WI38 (cell line): Measurements from ENCODE around the gene HTR5A.

Experiments
- H3K4me3 ChIP-seq: 2 replicates; pipeline ENCODE4 v1.5.1; 2011; ENCODE audit warnings: low read depth, mild to moderate bottlenecking, control low read depth, low read length
- TF ChIP-seq, protein P1 (sequence below): IDR thresholded peaks from 2 replicates; pipeline ENCODE4 v1.5.1; 2012; ENCODE audit warnings: low read depth, mild to moderate bottlenecking, control low read depth, low read length

HTR5A gene

DNA sequence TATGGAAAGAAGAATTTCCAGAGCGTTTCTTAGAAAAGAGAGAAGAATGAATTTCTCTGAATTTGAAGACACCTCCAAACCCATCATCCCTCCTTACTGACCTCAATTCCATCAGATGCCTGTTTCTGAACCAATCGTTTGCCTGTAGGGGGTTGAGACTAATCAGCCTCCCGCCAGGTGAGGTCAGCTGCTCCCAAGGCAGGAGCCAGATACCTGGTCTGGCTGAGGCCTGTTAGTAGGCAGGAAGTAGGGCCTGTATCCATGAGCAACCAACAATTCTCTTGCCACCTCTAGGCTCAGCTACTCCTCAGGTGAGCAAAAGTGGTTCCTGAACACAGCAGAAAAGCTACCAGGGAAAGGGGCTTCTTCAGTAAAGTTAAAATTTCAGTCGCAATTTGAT is 50.3 kb downstream of the HTR5A start:
- TF ChIP-seq, protein P1, sequence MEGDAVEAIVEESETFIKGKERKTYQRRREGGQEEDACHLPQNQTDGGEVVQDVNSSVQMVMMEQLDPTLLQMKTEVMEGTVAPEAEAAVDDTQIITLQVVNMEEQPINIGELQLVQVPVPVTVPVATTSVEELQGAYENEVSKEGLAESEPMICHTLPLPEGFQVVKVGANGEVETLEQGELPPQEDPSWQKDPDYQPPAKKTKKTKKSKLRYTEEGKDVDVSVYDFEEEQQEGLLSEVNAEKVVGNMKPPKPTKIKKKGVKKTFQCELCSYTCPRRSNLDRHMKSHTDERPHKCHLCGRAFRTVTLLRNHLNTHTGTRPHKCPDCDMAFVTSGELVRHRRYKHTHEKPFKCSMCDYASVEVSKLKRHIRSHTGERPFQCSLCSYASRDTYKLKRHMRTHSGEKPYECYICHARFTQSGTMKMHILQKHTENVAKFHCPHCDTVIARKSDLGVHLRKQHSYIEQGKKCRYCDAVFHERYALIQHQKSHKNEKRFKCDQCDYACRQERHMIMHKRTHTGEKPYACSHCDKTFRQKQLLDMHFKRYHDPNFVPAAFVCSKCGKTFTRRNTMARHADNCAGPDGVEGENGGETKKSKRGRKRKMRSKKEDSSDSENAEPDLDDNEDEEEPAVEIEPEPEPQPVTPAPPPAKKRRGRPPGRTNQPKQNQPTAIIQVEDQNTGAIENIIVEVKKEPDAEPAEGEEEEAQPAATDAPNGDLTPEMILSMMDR = no peak
- no peak overlapping the region for H3K4me3 ChIP-seq

DNA sequence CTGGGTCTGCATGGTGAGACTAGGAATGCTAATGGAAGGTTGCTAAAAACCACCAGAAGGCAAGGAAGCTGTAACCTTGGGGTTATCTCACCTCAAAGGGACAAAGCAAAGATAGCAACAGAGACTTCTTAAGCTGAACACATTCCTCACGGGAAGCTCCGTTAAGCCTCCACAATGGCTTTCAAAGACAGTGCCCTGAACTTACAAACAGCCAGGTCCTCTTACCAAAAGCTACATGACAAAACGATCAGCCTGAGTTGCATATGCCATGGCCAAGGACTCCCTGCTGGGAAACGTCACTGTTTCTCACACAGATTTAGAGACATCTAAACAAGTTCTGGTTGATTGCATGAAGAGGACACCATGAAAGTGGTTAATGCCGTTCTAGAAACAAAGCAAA is 52.7 kb downstream of the HTR5A start:
- TF ChIP-seq, protein P1 = no peak
- H3K4me3 ChIP-seq = no peak overlapping the region

DNA sequence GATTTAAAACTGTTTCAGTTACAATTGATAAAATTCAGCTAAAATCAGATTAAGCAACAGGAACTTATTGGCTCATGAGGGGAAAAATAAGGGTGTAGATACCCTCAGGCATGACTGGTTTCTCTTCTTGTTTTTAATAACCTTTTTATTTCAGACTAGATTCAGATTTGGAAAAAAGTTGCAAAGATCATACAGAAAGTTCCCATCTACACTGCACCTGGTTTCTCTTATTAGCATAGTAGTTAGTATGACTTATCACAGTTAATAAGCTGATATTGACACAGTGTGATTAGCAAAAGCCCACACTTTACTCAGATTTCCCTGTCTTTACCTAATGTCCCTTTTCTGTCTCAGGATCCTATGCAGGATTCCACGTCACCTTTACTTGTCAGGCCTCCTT is 53.3 kb downstream of the HTR5A start:
- no peak overlapping the region for H3K4me3 ChIP-seq
- TF ChIP-seq, protein P1 = no peak

DNA sequence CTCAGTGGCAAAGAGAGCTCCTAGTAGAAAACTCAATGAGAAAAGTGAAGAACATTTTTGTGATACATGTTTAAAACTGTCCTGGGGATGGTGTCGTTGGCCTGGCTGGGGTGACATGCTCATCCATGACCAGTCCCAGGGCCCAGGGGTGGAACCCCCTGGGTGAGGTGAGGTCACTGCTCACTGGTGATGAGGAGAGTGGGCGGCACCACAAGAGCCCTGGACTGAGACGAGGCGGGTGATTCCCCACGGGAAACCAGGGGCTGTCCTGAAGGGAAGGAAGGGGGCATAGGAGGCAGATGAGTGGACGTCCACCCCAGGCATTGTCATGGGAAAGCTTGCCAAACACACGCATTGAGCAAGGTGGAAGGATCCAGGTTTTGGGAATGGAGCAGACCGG is 54.6 kb downstream of the HTR5A start:
- TF ChIP-seq, protein P1 = no peak

DNA sequence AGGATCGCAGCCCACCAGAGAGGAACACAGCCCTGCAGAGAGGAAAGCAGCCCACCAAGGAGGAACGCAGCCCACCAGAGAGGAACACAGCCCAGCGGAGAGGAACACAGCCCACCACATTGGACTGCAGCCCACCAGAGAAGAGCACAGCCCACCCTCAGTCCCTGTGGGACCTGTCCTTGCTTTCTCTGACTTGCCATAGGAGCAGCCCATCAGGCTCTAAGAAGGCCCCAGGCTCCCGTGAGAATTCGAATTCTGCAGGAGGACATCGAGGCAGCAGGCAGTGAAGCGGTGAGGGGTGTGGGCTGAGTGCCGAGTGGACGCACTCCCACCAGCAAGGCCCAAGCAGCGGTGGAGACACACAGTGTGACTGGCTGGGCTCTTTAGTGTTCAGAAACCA is 59.1 kb downstream of the HTR5A start:
- TF ChIP-seq, protein P1 = no peak
- no peak overlapping the region for H3K4me3 ChIP-seq

More for the DNA sequence above, 54.6 kb downstream of the HTR5A start:
- no peak overlapping the region for H3K4me3 ChIP-seq

DNA sequence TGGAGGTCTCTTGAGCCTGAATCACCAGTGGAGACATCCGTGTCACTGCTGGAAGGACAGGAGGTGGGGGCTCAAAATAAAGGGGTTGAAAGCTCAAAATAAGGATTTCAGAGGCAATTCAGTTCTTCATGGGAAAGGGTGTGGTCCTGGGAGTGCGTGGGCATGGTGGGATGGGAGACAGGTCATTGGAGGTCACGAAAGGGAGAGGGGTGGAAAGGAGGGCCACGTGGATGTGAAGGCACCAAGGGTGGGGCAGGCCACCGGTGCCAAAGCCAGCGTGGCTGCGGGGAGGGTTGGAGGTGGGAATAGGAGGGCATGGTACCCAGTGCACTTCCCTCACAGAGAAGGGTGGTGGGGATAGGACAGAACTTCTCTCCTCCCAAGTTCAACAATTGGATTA is 59.7 kb downstream of the HTR5A start:
- TF ChIP-seq, protein P1 = no peak
- no peak overlapping the region for H3K4me3 ChIP-seq

DNA sequence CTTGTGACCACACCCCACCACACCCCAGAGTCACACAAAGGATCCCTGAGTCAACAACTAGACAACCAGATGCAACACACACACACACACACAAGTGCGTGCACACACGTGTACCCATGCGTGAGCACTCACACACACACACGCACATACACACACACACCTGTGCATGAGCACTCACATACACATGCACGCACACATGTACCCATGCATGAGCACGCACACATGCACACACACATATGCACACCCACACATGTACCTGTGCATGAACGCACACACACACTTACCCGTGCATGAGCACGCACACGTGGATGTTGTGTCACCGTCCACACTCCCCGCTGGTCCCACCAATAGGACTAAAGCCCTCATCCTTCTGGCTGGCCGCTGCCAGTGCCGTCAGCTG is 60.4 kb downstream of the HTR5A start:
- no peak overlapping the region for H3K4me3 ChIP-seq
- TF ChIP-seq, protein P1 = no peak
